ENCODE data around the gene MKNK1. TPM values are rescaled to one million over a fixed set of nuclear protein-coding genes. Genes with fewer than 3 reads are reported as not detected.
"Not testable (repeated sequence)": the region's sequence is repeated elsewhere in the genome, so short reads cannot be mapped to it uniquely, and the experiment has no call there.

Gene MKNK1
- 72.6 TPM for total RNA-seq

DNA sequence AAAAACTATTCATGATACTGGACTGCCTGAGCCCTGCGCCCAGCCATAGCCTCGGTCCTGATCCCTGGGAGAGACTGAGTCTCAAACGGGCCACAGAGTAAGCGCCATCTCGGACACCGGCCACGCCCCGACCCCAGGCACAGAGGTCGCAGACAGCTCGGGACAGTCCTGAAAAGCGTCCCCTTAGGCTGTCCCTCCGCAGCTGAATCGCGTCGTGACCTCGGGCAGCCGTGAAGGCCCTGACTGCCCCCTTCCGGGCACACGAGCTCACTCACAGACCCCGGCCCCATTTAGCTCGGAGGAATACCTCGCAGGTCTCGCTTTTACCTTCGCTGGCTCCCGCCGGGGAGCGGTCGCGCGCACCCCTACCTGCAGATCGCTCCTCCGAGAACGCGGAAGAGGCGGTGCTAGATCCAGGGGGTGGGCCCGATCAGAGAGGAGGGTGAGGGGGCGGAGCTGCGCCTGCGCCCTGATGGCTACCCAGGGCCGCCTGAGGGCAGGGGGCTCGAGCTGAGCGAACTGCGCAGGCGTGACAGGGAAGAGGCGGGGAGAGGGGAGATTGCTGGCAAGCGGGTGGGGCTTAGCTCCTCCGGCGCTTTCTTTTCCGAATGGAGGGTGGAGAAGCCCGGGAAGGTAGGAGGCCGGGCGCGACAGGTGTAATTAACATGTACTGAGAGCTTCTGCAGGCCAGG is at the start of gene MKNK1:
Gene MKNK1, minus strand, starts transcription at position 411 of the 692 bp plus-strand sequence. CDS start 20,941 bp downstream, outside the sequence.
- ATAC-seq (peak; percentile 99), DNase-seq (ENCODE audit: low spot score) (peak; percentile 99)
- intact Hi-C loops (cut with DNase I) = no loop called here

DNA sequence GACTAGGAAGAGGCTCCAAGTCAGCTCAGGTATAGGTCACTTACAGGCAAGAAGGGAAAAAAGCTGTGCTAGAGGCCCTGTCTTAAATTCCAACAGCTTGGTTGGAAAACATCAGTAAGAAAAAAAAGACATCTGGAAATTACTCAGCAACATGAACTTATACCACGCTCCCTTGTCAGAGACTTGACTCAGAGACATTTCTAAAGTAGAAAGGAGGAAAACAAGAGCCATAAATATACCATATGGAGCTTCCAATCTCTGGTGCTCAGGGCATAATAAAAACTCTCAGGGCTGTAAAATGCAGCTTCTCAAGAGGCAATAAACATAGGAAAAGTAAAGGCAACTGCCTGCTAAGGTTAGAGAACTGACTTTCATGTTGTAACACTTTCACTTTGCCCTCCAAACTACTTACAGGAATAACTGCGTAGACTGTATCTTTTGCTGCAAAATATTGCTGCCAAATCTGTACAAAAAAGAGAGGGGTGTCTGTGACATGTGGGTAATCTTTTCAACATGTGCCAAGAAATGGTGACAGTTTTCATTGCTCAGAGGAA is 49.4 kb upstream of the MKNK1 start:
- intact Hi-C loops (cut with DNase I) = no loop called here
- no peak for ATAC-seq
- DNase-seq (ENCODE audit: low spot score) = no peak

DNA sequence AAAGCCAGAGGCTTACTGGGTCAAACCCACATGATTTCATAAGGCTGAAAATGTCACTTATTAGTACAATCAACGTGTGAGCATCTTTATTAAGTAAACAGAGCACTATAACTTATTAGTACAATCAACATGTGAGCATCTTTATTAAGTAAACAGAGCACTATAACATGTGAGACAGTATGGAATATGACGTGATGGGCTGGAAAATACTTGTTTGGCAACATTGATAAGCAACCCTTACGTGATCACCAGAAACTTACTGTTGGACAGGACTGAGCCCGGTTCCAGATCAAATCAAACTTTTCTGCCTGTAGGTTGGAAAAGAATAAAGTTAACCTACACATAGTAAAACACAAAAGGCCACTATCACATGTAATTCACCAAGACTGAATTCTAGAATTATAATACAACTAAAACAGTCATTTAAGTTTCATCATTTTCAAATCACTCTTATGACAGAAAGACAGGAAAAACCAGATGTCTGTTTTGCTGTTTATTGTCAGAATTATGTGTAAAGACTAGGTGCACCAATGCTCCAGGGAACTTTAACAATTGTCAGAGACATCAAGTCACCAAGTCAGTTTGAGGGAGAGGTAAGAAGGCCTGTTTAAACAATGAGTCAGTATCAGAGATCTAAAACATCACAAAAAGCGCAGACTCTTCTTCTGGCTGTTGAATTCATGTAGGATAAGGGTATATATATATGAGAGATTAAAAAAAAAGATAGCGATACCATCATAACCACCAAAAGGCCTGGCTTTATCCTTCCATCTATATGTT is 48.4 kb upstream of the MKNK1 start:
- intact Hi-C loops (cut with DNase I) = no loop called here
- no peak for DNase-seq (ENCODE audit: low spot score)
- ATAC-seq = no peak

DNA sequence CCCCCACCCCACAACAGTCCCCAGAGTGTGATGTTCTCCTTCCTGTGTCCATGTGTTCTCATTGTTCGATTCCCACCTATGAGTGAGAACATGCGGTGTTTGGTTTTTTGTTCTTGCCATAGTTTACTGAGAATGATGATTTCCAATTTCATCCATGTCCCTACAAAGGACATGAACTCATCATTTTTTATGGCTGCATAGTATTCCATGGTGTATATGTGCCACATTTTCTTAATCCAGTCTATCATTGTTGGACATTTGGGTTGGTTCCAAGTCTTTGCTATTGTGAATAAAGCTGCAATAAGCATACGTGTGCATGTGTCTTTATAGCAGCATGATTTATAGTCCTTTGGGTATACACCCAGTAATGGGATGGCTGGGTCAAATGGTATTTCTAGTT is 47.1 kb upstream of the MKNK1 start:
- intact Hi-C loops (cut with DNase I) = not testable (repeated sequence)

DNA sequence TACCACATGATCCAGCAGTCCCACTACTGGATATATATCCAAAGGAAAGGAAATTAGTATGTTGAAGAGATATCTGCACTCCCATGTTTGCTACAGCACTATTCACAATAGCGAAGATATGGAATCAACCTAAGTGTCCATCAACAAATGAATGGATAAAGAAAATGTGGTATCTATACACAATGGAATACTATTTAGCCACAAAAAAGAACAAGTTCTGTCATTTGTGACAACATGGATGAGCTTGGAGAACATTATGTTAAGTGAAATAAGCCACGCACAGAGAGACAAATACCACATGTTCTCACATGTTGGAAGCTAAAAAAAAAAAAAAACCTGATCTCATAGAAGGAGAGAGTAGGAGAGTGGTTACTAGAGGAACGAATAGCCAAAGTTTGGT is 46.4 kb upstream of the MKNK1 start:
- intact Hi-C loops (cut with DNase I) = no loop called here
- no peak for DNase-seq (ENCODE audit: low spot score)
- no peak for ATAC-seq

More for the DNA sequence above, 47.1 kb upstream of the MKNK1 start:
- ATAC-seq; DNase-seq (ENCODE audit: low spot score): not testable (repeated sequence)

DNA sequence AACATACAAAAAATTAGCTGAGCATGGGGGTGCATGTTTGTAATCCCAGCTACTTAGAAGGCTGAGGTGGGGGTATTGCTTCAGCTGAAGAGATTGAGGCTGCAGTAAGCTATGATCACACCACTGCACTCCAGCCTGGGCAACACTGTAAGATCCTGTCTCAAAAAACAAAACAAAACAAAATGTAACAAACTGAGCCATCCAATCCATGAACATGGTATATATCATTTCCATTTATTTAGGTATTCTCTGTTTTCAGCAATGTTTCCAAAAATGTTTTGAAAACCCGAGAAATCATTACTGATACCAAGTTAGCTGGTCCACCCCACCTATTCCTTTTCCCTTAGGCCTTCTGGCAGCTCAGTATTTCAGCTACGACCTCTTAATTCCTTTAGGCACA is 45.7 kb upstream of the MKNK1 start:
- intact Hi-C loops (cut with DNase I) = no loop called here
- DNase-seq (ENCODE audit: low spot score) = no peak

DNA sequence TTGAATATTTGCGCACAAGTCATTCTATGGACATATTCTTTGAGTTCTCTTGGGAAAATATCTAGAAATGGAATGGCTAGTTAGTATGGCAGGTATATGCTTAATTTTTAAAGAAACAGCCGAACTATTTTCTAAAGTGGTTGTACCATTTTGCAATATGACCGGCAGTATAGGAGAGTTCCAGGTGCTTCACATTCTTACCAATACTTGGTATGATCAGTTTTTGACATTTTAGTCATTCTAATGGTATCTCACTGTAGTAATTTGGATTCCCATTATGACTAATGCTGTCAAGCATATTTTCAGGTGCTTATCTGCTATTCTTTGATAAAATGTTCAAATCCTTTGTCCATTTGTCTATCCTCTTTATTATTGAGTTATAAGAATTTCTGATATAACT is 43.5 kb upstream of the MKNK1 start:
- ATAC-seq (no peak), DNase-seq (ENCODE audit: low spot score) (no peak)
- intact Hi-C loops (cut with DNase I) = no loop called here

More for the DNA sequence above, 45.7 kb upstream of the MKNK1 start:
- no peak for ATAC-seq

DNA sequence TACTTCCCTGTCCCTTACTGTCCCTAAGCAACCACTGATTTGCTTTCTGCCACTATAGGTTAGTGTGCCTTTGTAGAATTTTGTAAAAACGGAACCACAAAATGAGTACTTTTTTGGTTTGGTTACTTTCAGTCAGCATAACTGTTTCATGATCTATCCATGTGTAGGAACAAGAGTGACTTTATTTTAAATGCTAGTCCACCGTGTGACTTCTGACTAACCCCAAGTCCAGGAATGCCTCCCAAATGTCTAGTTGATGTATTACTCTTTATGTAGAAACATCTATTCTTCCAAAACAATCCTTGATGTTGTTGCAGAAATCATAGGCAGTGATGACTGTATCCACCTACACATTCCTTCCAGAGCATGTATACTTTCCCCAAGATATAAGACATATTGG is 42.8 kb upstream of the MKNK1 start:
- DNase-seq (ENCODE audit: low spot score) (no peak), ATAC-seq (no peak)
- intact Hi-C loops (cut with DNase I) = no loop called here

DNA sequence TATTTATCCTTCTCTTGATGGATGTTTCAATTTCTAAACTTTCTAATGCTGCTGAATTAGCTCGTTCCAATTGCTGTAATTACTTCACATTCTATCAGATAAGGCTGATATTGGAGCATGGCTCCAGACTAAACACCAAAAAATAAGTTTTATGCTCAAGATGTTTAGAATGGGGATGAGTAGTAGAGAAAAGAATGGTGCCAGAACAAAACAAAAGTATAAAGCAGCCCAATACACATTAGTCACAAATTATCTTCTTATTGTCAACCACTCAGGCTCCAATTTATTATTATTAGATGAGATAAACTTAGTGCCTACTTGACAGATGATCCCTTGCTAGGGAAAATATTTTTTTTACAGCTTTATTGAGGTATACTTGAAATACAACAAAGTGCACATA is 42.3 kb upstream of the MKNK1 start:
- ATAC-seq (no peak), DNase-seq (ENCODE audit: low spot score) (no peak)
- intact Hi-C loops (cut with DNase I) = no loop called here

DNA sequence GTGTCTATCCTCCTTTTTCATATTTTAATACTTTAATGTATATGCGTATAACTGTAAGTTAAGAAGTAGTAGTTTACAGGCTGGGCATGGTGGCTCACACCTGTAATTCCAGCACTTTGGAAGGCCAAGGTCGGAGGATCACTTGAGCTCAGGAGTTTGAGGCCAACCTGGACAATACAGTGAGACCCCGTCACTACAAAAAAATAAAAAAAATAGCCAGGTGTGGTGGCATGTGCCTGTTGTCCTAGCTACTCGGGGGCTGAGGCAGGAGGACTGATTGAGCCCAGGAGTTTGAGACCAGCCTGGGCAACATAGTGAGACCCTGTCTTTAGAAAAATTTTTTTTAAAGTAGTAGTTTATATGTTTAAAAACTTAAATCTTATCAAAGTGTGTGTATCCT is 41.7 kb upstream of the MKNK1 start:
- intact Hi-C loops (cut with DNase I) = no loop called here
- no peak for DNase-seq (ENCODE audit: low spot score)
- ATAC-seq = no peak

DNA sequence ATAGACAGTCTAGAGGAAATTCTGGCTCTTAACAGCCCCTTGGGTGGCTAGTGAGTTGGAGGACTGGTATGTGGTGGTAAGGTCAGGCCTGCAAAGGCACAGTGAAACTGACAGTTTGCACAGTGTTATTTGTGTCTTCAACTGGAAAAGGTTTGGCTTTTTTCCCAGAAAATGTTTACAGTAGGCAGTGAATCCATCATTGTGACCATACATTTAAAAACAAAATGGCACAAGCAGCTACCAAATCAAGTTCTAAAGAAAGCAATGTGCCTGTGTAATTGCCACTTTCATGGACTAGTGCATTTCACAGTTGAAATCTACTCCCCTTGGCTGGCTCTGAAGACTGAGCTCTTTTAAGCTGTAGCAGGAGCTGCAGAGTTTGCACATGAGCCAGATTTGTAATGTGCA is 39.3 kb upstream of the MKNK1 start:
- intact Hi-C loops (cut with DNase I) = no loop called here
- DNase-seq (ENCODE audit: low spot score) (no peak), ATAC-seq (peak; percentile 41)

DNA sequence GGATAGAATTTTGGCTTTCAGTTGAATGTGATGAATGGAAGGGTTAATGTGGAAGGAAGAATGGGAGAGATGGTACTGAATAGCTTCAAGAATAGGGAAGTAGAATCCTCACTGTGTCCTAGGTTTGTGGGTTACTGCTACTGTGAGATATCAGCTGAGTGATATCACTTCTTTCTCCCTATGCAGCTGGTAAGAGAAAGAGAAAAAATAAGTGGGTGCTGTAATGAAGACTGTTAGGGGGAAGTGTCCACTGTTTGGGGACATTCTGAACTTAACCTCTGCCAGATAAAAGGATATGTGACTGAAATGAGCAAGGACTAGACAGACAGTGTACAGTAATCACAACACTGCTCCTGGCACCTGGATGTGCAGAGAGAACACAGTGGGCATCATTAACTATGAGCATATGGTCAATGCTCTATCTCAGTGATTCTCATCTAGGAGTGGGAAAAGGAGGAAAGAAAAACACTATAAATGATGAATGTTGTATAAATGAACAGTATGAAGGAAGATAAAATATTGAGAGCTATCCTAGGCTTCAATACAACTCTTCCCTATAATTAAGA is 38.1 kb upstream of the MKNK1 start:
- ATAC-seq (no peak), DNase-seq (ENCODE audit: low spot score) (no peak)
- intact Hi-C loops (cut with DNase I) = no loop called here

DNA sequence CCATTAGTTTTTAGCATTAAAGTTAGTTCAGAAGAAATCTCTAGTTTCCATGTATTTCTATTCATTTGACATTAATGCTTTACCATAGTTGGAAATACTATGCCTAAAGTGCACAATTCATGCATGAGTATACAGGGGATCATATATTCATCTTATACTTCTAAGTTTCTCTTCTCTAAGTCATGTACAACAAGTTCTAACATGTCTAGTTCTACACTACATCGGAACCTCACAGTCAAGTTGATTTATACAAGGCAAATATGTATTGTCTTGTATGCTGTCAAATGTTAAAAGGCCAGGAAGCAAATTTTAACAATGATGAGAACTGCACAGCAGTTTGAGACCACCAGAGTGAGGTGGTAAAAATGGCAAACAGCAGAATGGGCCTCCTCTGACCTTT is 35.5 kb upstream of the MKNK1 start:
- no peak for DNase-seq (ENCODE audit: low spot score)
- intact Hi-C loops (cut with DNase I) = no loop called here
- no peak for ATAC-seq

DNA sequence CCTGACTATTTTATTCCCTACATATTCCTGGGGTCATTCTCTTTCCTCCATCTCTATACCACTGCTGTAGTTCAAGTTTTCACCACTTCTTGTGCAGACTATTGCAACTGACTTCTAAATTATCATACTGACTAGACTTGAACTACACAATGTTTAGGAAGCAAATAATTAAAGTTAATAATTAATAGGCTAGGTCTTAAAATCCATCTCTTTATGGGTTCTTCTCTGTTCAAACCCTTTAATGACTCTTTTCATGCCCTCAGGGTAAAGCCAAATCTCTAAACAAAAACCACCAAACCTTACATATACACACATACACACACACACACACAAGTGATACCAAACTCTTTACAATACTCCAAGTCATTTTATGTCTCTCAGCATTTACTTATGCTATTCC is 34.9 kb upstream of the MKNK1 start:
- intact Hi-C loops (cut with DNase I) = no loop called here
- ATAC-seq = no peak
- no peak for DNase-seq (ENCODE audit: low spot score)

DNA sequence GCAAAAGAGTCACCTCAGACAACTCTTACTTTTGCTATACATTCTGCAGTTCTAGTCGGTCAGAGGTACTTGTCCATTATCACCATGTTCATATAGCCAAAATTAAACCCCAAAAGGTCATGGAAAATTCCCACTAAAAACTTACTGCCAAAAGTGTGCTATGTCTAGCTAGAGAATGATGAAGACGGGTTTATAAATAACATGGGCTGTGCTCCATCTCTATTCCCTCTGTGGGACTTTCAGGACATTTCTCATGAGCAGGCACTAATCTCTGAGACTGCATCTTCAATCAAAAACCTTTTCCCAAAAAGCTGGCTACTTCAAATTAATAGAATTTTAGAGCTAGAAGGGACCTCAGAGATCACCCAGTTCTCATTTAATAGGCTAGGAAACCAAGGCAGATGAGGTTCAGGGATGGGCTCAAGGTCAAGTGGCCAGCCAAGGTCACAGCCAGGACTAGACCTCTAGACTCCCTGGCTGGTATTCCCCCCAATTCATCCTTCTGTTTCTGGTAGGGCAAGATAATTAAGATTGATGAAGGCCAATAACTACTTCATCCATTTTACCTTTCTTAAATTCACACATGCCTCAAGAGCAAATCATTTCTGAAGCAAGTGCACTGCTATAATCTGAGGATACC is 33.5 kb upstream of the MKNK1 start:
- ATAC-seq (no peak), DNase-seq (ENCODE audit: low spot score) (no peak)
- intact Hi-C loops (cut with DNase I) = no loop called here

DNA sequence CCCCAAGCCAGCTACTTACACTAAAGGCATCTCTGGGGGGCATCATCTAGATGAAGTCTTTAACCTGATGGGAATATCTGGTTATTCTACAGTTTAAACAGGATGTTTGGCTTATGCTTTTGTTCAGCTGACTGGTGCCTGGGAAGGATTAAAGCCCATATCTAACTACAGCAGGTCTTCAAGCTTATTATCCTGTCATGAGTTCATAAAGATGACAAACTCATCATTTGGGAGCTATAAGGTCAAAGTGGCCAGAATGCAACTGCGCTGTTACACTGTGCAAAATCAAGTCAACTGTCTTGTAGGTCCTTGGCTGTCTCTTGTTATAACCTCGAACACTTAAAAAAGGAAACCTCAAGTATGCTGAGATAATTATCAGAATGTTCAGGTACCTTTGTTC is 31.1 kb upstream of the MKNK1 start:
- intact Hi-C loops (cut with DNase I) = no loop called here
- DNase-seq (ENCODE audit: low spot score) (no peak), ATAC-seq (no peak)

DNA sequence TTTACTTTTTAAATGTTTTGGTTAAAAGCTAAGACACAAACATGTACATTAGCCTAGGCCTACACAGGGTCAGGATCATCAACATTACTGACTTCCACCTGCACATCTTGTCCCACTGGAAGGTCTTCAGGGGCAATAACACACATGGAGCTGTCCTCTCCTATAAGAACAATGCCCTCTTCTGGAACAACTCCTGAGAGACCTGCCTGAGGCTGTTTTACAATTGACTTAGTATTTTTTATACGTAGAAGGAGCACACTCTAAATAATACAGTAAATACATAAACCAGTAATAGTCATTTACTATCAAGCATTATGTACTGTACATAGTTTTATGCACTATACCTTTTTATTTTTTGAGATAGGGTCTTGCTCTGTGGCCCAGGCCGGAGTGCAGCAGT is 26.7 kb upstream of the MKNK1 start:
- intact Hi-C loops (cut with DNase I) = no loop called here
- no peak for DNase-seq (ENCODE audit: low spot score)
- no peak for ATAC-seq

DNA sequence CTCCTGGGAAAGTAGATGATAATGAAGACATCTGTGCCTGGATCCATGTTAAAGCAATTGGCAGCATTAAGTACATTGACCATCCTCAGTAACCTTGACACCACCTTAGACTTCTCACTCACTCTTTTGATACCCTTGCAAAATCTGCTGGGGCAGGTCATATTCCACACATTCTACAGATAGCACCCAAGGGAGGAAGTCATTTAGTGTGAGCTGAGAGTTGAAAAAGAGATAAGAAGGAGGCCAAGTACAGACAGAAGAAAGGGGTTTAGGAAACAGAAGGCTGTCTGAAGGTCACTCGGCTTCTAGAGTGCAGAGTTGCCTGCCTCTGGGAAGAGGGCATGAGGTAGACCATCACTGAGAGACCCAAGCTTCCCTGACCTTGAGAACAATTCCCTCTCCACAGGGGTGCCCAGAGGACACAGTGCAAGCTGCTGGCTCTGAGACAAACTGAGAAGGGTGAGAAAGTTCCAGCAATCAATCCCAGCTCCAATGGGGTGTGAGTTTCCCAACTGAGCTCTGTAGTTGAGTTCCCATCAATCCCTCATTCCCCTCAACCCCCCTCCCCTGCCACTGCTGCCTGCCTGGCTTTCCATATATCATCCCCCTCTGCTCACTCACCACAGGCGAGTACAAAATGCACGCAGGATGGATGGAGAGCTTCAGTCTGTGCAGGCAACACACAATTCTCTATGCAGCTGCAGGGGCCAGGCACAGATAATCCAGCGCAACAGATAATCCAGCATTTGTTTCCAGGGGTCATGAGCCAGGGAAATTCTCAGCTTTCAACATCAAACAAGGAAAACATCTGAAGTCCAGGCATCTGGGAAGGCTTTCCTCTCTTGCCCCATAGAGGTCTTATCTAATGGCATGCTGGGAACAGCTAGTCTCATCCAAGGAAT is 19.9 kb upstream of the MKNK1 start:
- intact Hi-C loops (cut with DNase I) = no loop called here
- ATAC-seq (peak; percentile 71), DNase-seq (ENCODE audit: low spot score) (no peak)

DNA sequence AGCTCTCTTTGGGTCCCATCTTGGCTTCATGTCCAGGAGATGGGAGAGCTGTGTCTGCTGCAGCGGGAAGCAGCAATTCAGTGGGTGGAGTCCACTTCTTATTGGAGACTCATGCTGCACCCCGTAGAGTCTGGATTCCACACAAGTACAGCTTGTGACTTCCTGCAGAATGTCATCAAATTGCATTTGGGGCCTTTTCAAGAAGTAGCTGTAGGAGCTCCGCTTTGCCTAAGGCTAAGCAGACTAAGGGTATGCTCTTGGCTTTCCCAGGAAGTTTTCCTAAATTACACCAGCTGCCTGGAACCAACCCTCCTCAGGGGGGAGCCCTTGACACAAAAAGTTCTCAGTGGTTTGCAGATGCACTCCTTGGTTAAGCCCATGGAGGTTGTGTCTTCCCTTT is 18.3 kb upstream of the MKNK1 start:
- intact Hi-C loops (cut with DNase I) = no loop called here
- DNase-seq (ENCODE audit: low spot score) = no peak
- no peak for ATAC-seq
